Small intestine (tissue), 7 donors: ENCODE results near the gene UBE2C. TPM values are rescaled to one million over a fixed set of nuclear protein-coding genes. Genes with fewer than 3 reads are reported as not detected.
A peak's percentile ranks its signal among the peaks of the same experiment; 100 is the strongest.
"Not testable (repeated sequence)": the region's sequence is repeated elsewhere in the genome, so short reads cannot be mapped to it uniquely, and the experiment has no call there.

Experiments used
- DNase-seq, 2 donors: peaks; one replicate each; pipeline versions ENCODE4 v3.0.0 to v3.0.0-alpha.2; 2013
- FAIRE-seq: peaks from 2 replicates; lab custom pipeline; 2012; peaks lifted over from hg19 to GRCh38; lab: Jason Lieb, UNC
- H3K27ac ChIP-seq, 3 donors: one replicate each; pipeline ENCODE4 v1.5.1; 2013; ENCODE audit warnings: low read length in 2 of 3, mild to moderate bottlenecking in 2 of 3, control low read depth in 1 of 3, inconsistent platforms in 1 of 3, low read depth in 1 of 3, moderate library complexity in 1 of 3
- H3K27me3 ChIP-seq, 3 donors: one replicate each; pipeline ENCODE4 v1.6.1; 2013; ENCODE audit warnings: low read length in 3 of 3, inconsistent platforms in 1 of 3; ENCODE audit not compliant: control insufficient read depth in 3 of 3, insufficient read depth in 3 of 3
- H3K36me3 ChIP-seq, 3 donors: one replicate each; pipeline ENCODE4 v1.6.1; 2013; ENCODE audit warnings: low read length in 3 of 3, inconsistent platforms in 1 of 3, low read depth in 1 of 3, mild to moderate bottlenecking in 1 of 3, moderate library complexity in 1 of 3; ENCODE audit not compliant: control insufficient read depth in 3 of 3, insufficient read depth in 2 of 3
- H3K4me1 ChIP-seq, 3 donors: one replicate each; pipeline ENCODE4 v1.6.1; 2013; ENCODE audit warnings: low read length in 2 of 3, inconsistent platforms in 1 of 3, low read depth in 1 of 3, mild to moderate bottlenecking in 1 of 3, moderate library complexity in 1 of 3; ENCODE audit not compliant: control insufficient read depth in 3 of 3, insufficient read depth in 2 of 3
- H3K4me3 ChIP-seq, 3 donors: one replicate each; pipeline ENCODE4 v1.5.1; 2013; ENCODE audit warnings: low read length in 3 of 3, control low read depth in 1 of 3, inconsistent platforms in 1 of 3, low read depth in 1 of 3, mild to moderate bottlenecking in 1 of 3, moderate library complexity in 1 of 3
- H3K9me3 ChIP-seq, 2 donors: one replicate each; pipeline ENCODE4 v1.6.1; 2013; ENCODE audit warnings: low read depth in 1 of 2, low read length in 1 of 2; ENCODE audit not compliant: control insufficient read depth in 2 of 2, insufficient read depth in 1 of 2
- WGBS, 3 donors: extraction: QIAGEN DNeasy Blood & Tissue Kit; methylation state at CpG; one replicate each; pipeline ENCODE4 v1.1.7; 2013; 5-methylcytosine and 5-hydroxymethylcytosine counted together
- polyA plus RNA-seq, 4 donors: library from polyadenylated mRNA; stranded (reverse) in 3 of 4; unstranded in 1 of 4; fragments of 200-250 nt in 3 of 4; fragments of 120-200 nt in 1 of 4; gene quantifications; one replicate each; pipeline versions ENCODE4 v1.2.1 to v1.2.3, GENCODE V29; 2013
- donor health status: healthy with polysubstance abuse.
- donor health status: control.
- donor health status: control.
- donor health status: Bipolar disorder and iron deficiency.
- donor health status: healthy.

The UBE2C gene
- polyA plus RNA-seq, 4 donors: 10.8 to 99.6 (median 24.0) TPM

GRCh38 chr20:45821947-45822346 is 9.5 kb downstream of the UBE2C start:
- Histone ChIP-seq H3K4me3 (no peak overlapping the region), H3K27ac (no peak overlapping the region), H3K9me3 (no peaks in the 10 kb centered on the region), H3K36me3 (peaks cover 0 to 6% (median 0%) of the 10 kb centered on the region in 3 donors), H3K4me1 (peaks cover 0 to 14% (median 0%) of the 10 kb centered on the region in 3 donors), H3K27me3 (peaks cover 0 to 8% (median 4%) of the 10 kb centered on the region in 3 donors)
- FAIRE-seq (no peak), DNase-seq (peak; percentile 83 to 97)
- 18 to 60% (median 34%) methylated on average over 2 of the region's 2 CpGs for WGBS, 3 donors

- H3K36me3 ChIP-seq: no peaks in the 10 kb centered on the region
- DNase-seq (peak; percentile 54 to 66), FAIRE-seq (no peak)
- H3K9me3 ChIP-seq: no peaks in the 10 kb centered on the region
- peak overlapping the region in 1 of 3 donors; percentile 0 for H3K27ac ChIP-seq
- peaks cover 0 to 8% (median 4%) of the 10 kb centered on the region in 3 donors for H3K27me3 ChIP-seq
- H3K4me3 ChIP-seq: peak overlapping the region in 1 of 3 donors; percentile 1
- WGBS, 3 donors: 3 to 8% (median 7%) methylated on average over 21 to 24 of the region's 24 CpGs
- peaks cover 0 to 14% (median 0%) of the 10 kb centered on the region in 3 donors for H3K4me1 ChIP-seq
Measured at GRCh38 chr20:45822857-45823256, 10.4 kb downstream of the UBE2C start.

GRCh38 chr20:45823949-45824835 is 11.7 kb downstream of the UBE2C start:
- FAIRE-seq: no peak
- H3K27ac ChIP-seq: no peak overlapping the region
- peaks cover 0 to 14% (median 0%) of the 10 kb centered on the region in 3 donors for H3K4me1 ChIP-seq
- peaks cover 0 to 8% (median 4%) of the 10 kb centered on the region in 3 donors for H3K27me3 ChIP-seq
- peak overlapping the region in 2 of 3 donors; percentile 31 to 35 for H3K4me3 ChIP-seq
- no peaks in the 10 kb centered on the region for H3K36me3 ChIP-seq
- peak; percentile 73 to 79 for DNase-seq
- H3K9me3 ChIP-seq: no peaks in the 10 kb centered on the region
- 14 to 15% (median 15%) methylated on average over 57 of the region's 57 CpGs for WGBS, 3 donors

- H3K27ac ChIP-seq: peak overlapping the region in 1 of 3 donors; percentile 34
- DNase-seq: no peak
- FAIRE-seq: no peak
Measured at GRCh38 chr20:45826381-45827019, 14.1 kb downstream of the UBE2C start.

GRCh38 chr20:45827030-45827652 is 14.7 kb downstream of the UBE2C start, which contains the start of gene TNNC2:
TNNC2 (minus strand) TSS chr20:45827312; CDS start chr20:45827248, 64 bp downstream.
- FAIRE-seq: no peak

More at GRCh38 chr20:45826381-45827019, 14.1 kb downstream of the UBE2C start:
- Histone ChIP-seq H3K27me3 (peaks cover 0 to 8% (median 4%) of the 10 kb centered on the region in 3 donors), H3K9me3 (no peaks in the 10 kb centered on the region), H3K36me3 (no peaks in the 10 kb centered on the region), H3K4me3 (no peak overlapping the region), H3K4me1 (peaks cover 0 to 14% (median 0%) of the 10 kb centered on the region in 3 donors)
- WGBS, 3 donors: 68 to 87% (median 82%) methylated on average over 6 of the region's 6 CpGs

GRCh38 chr20:45827712-45828111 is 15.3 kb downstream of the UBE2C start:
- no peak for DNase-seq
- peaks cover 0 to 8% (median 4%) of the 10 kb centered on the region in 3 donors for H3K27me3 ChIP-seq
- H3K27ac ChIP-seq: no peak overlapping the region
- no peaks in the 10 kb centered on the region for H3K36me3 ChIP-seq
- no peaks in the 10 kb centered on the region for H3K9me3 ChIP-seq
- H3K4me3 ChIP-seq: no peak overlapping the region
- FAIRE-seq: no peak
- peaks cover 0 to 6% (median 0%) of the 10 kb centered on the region in 3 donors for H3K4me1 ChIP-seq
- WGBS, 3 donors: 67 to 83% (median 74%) methylated on average over 6 of the region's 6 CpGs

More at GRCh38 chr20:45827030-45827652, 14.7 kb downstream of the UBE2C start, which contains the start of gene TNNC2:
- Histone ChIP-seq H3K27me3 (peaks cover 0 to 8% (median 4%) of the 10 kb centered on the region in 3 donors), H3K36me3 (no peaks in the 10 kb centered on the region), H3K9me3 (no peaks in the 10 kb centered on the region), H3K4me1 (peaks cover 0 to 11% (median 0%) of the 10 kb centered on the region in 3 donors), H3K27ac (peak within 1 kb of the TSS in 1 of 3 donors; percentile 34), H3K4me3 (no peak within 1 kb of the TSS)
- WGBS, 3 donors: 82 to 88% (median 85%) methylated on average over 8 of the region's 8 CpGs
- no peak for DNase-seq

GRCh38 chr20:45828589-45828988 is 16.1 kb downstream of the UBE2C start:
- no peak overlapping the region for H3K4me3 ChIP-seq
- H3K27me3 ChIP-seq: peaks cover 0 to 8% (median 0%) of the 10 kb centered on the region in 3 donors
- H3K27ac ChIP-seq: no peak overlapping the region
- FAIRE-seq: no peak
- DNase-seq: no peak
- H3K36me3 ChIP-seq: no peaks in the 10 kb centered on the region
- WGBS, 3 donors: 63 to 87% (median 81%) methylated on average over 2 of the region's 2 CpGs
- no peaks in the 10 kb centered on the region for H3K9me3 ChIP-seq
- H3K4me1 ChIP-seq: no peaks in the 10 kb centered on the region

- not testable (repeated sequence) for H3K9me3 ChIP-seq, H3K4me3 ChIP-seq, H3K4me1 ChIP-seq, FAIRE-seq, H3K27me3 ChIP-seq, DNase-seq, H3K36me3 ChIP-seq, H3K27ac ChIP-seq
- 76 to 90% (median 82%) methylated on average over 4 of the region's 4 CpGs for WGBS, 3 donors
Measured at GRCh38 chr20:45829673-45830106, 17.2 kb downstream of the UBE2C start.
